ACC112 (cell line): Measurements from ENCODE around the gene CLEC14A.

Source experiments
- H2AFZ ChIP-seq: fragments of 200-600 bp; sonication (generic); one replicate; pipeline ENCODE4 v1.6.0; 2017; ENCODE audit warnings: antibody characterized with exemption, low read length; ENCODE audit not compliant: unreplicated experiment
- H3K27ac ChIP-seq: fragments of 200-600 bp; sonication (generic); 2 replicates; pipeline ENCODE4 v1.5.1; 2014; ENCODE audit warnings: low read depth, mild to moderate bottlenecking, antibody characterized with exemption, low read length, moderate library complexity
- H3K27me3 ChIP-seq: fragments of 200-600 bp; sonication (generic); 2 replicates; pipeline ENCODE4 v1.6.1; 2014; ENCODE audit warnings: mild to moderate bottlenecking, antibody characterized with exemption, low read length, moderate library complexity, mixed read lengths; ENCODE audit not compliant: insufficient read depth
- H3K36me3 ChIP-seq: fragments of 200-600 bp; sonication (generic); 2 replicates; pipeline ENCODE4 v1.6.1; 2016; ENCODE audit warnings: mild to moderate bottlenecking, antibody characterized with exemption, low read length, moderate library complexity, mixed read lengths; ENCODE audit not compliant: insufficient read depth
- H3K4me1 ChIP-seq: fragments of 200-600 bp; sonication (generic); one replicate; pipeline ENCODE4 v1.6.1; 2016; ENCODE audit warnings: low read length, mixed read lengths; ENCODE audit not compliant: insufficient read depth, unreplicated experiment, control insufficient read depth
- H3K4me3 ChIP-seq: fragments of 200-600 bp; sonication (generic); 2 replicates; pipeline ENCODE4 v1.5.1; 2014; ENCODE audit warnings: mild to moderate bottlenecking, low read depth, low read length
- H3K79me2 ChIP-seq: fragments of 200-600 bp; sonication (generic); one replicate; pipeline ENCODE4 v1.6.0; 2016; ENCODE audit warnings: low read length; ENCODE audit not compliant: control insufficient read depth, unreplicated experiment, insufficient read depth

CLEC14A gene

GRCh38 chr14:38213001-38213400, 42.9 kb downstream of the CLEC14A start:
- no peak overlapping the region for H2AFZ ChIP-seq
- H3K4me1 ChIP-seq = peaks cover 17% of the 10 kb centered on the region
- peak overlapping the region; percentile 91; the same call in 1 of the 2 replicates for H3K4me3 ChIP-seq
- 0 out of 2 replicates have a peak, but pooled peaks cover 3% of the 10 kb centered on the region for H3K27me3 ChIP-seq
- H3K36me3 ChIP-seq = no peaks in the 10 kb centered on the region
- H3K27ac ChIP-seq = no peak overlapping the region
- H3K79me2 ChIP-seq = peaks cover 26% of the 10 kb centered on the region

- no peaks in the 10 kb centered on the region for H3K36me3 ChIP-seq
- peaks cover 21% of the 10 kb centered on the region for H3K4me1 ChIP-seq
- 0 out of 2 replicates have a peak, but pooled peaks cover 4% of the 10 kb centered on the region for H3K27me3 ChIP-seq
- H3K27ac ChIP-seq = no peak overlapping the region
- peak overlapping the region; percentile 91 for H3K4me3 ChIP-seq
- H2AFZ ChIP-seq = no peak overlapping the region
- H3K79me2 ChIP-seq = peaks cover 26% of the 10 kb centered on the region
These were observed 43.8 kb downstream of the CLEC14A start for GRCh38 chr14:38212111-38212510.

- Histone ChIP-seq H3K27ac (peak overlapping the region; percentile 61; the same call in 1 of the 2 replicates), H3K4me3 (peak overlapping the region; percentile 91), H3K36me3 (no peaks in the 10 kb centered on the region), H3K79me2 (peaks cover 26% of the 10 kb centered on the region), H2AFZ (peak overlapping the region; percentile 57), H3K4me1 (peaks cover 21% of the 10 kb centered on the region), H3K27me3 (0 out of 2 replicates have a peak, but pooled peaks cover 4% of the 10 kb centered on the region)
These were observed 44.6 kb downstream of the CLEC14A start for GRCh38 chr14:38211255-38211735.

- Histone ChIP-seq H3K36me3 (no peaks in the 10 kb centered on the region), H3K27me3 (0 out of 2 replicates have a peak, but pooled peaks cover 4% of the 10 kb centered on the region), H3K4me3 (peak overlapping the region; percentile 91), H2AFZ (peak overlapping the region; percentile 52), H3K27ac (peak overlapping the region; percentile 61), H3K79me2 (peaks cover 26% of the 10 kb centered on the region), H3K4me1 (peaks cover 21% of the 10 kb centered on the region)
These were observed 45.2 kb downstream of the CLEC14A start for GRCh38 chr14:38210587-38211216.

GRCh38 chr14:38209572-38210557, 46.0 kb downstream of the CLEC14A start:
- Histone ChIP-seq H3K4me3 (peak overlapping the region; percentile 91), H3K27ac (peak overlapping the region; percentile 61), H3K4me1 (peaks cover 21% of the 10 kb centered on the region), H3K79me2 (peaks cover 26% of the 10 kb centered on the region), H3K36me3 (no peaks in the 10 kb centered on the region), H3K27me3 (0 out of 2 replicates have a peak, but pooled peaks cover 4% of the 10 kb centered on the region), H2AFZ (peak overlapping the region; percentile 52)

GRCh38 chr14:38208618-38209562, 47.0 kb downstream of the CLEC14A start:
- Histone ChIP-seq H3K27ac (peak overlapping the region; percentile 25; the same call in 1 of the 2 replicates), H3K4me3 (peak overlapping the region; percentile 91), H3K36me3 (no peaks in the 10 kb centered on the region), H3K4me1 (peaks cover 29% of the 10 kb centered on the region), H2AFZ (peak overlapping the region; percentile 87), H3K27me3 (0 out of 2 replicates have a peak, but pooled peaks cover 4% of the 10 kb centered on the region), H3K79me2 (peaks cover 26% of the 10 kb centered on the region)

- peaks cover 22% of the 10 kb centered on the region for H3K4me1 ChIP-seq
These were observed 47.9 kb downstream of the CLEC14A start, which contains the start of gene SSTR1 for GRCh38 chr14:38207736-38208617. Gene SSTR1 (plus strand): TSS chr14:38207904. CDS start chr14:38209390, 1,486 bp downstream.

GRCh38 chr14:38207377-38207735, 48.5 kb downstream of the CLEC14A start:
- Histone ChIP-seq H3K36me3 (no peaks in the 10 kb centered on the region), H3K4me1 (peaks cover 22% of the 10 kb centered on the region), H2AFZ (peak overlapping the region; percentile 87), H3K79me2 (peaks cover 24% of the 10 kb centered on the region), H3K27me3 (0 out of 2 replicates have a peak, but pooled peaks cover 4% of the 10 kb centered on the region), H3K4me3 (peak overlapping the region; percentile 91), H3K27ac (no peak overlapping the region)

More at GRCh38 chr14:38207736-38208617, 47.9 kb downstream of the CLEC14A start, which contains the start of gene SSTR1:
- Histone ChIP-seq H3K79me2 (peaks cover 26% of the 10 kb centered on the region), H3K36me3 (no peaks in the 10 kb centered on the region), H2AFZ (peak within 1 kb of the TSS; percentile 87), H3K4me3 (peak within 1 kb of the TSS; percentile 91), H3K27me3 (0 out of 2 replicates have a peak, but pooled peaks cover 4% of the 10 kb centered on the region), H3K27ac (no peak within 1 kb of the TSS)
